Spleen (tissue), 7 donors: Measurements from ENCODE around the gene DEPDC1B.

Experiments used
- POLR2AphosphoS5 ChIP-seq, 3 donors: sonication (generic); formaldehyde crosslinking; IDR thresholded peaks; one replicate each; pipeline ENCODE4 v1.5.1; 2017; ENCODE audit warnings: antibody characterized with exemption in 3 of 3
- TF ChIP-seq, protein P1 (sequence below), 11 experiments: fragments of 200-600 bp in 7 of 11; fragments of 450-650 bp in 4 of 11; sonication (generic) in 4 of 11; IDR thresholded peaks in 8 of 11; conservative IDR thresholded peaks in 3 of 11; 1 replicate in 7 of 11; 2 replicates in 4 of 11; pipeline versions ENCODE4 v1.4.0 to v1.8.0; 2016 to 2021; ENCODE audit warnings: antibody characterized with exemption in 11 of 11, inconsistent platforms in 4 of 11, mild to moderate bottlenecking in 1 of 11
- donor health status: DM: no; HTN: no; CAD: no; lungs with moderate emphysema.
- donor health status: DM: no; HTN: no; CAD: no.
- donor health status: DM: no; HTN: no; CAD: no.

DNA sequence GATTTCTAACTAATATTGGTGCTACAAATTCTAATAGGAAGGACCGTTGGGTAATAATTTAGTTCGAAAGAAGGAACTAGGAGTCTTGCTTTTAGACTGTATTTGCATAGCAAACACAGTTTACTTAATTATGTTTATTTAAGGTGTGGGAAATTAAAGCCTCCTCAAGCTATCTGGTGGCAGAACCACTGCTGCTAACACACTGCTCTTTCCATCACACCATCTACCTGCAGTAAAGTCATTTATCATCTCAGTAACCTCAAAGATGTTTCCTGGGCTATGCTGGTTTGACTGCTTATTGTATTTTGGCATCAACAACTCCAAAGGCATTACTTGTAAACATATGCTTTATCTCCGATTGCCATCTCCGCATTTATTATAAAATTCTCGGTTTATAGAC lies 114.3 kb downstream of the DEPDC1B start:
- TF ChIP-seq, protein P1, sequence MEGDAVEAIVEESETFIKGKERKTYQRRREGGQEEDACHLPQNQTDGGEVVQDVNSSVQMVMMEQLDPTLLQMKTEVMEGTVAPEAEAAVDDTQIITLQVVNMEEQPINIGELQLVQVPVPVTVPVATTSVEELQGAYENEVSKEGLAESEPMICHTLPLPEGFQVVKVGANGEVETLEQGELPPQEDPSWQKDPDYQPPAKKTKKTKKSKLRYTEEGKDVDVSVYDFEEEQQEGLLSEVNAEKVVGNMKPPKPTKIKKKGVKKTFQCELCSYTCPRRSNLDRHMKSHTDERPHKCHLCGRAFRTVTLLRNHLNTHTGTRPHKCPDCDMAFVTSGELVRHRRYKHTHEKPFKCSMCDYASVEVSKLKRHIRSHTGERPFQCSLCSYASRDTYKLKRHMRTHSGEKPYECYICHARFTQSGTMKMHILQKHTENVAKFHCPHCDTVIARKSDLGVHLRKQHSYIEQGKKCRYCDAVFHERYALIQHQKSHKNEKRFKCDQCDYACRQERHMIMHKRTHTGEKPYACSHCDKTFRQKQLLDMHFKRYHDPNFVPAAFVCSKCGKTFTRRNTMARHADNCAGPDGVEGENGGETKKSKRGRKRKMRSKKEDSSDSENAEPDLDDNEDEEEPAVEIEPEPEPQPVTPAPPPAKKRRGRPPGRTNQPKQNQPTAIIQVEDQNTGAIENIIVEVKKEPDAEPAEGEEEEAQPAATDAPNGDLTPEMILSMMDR (IDR thresholded peaks at IDR 0.05 in 8 of 11, conservative IDR thresholded peaks at IDR 0.05 in 3 of 11), result no peak
- no peak for TF ChIP-seq POLR2AphosphoS5 (IDR thresholded peaks at IDR 0.05)
